Measurements from ENCODE around the gene SPOCK1.

The SPOCK1 gene

DNA sequence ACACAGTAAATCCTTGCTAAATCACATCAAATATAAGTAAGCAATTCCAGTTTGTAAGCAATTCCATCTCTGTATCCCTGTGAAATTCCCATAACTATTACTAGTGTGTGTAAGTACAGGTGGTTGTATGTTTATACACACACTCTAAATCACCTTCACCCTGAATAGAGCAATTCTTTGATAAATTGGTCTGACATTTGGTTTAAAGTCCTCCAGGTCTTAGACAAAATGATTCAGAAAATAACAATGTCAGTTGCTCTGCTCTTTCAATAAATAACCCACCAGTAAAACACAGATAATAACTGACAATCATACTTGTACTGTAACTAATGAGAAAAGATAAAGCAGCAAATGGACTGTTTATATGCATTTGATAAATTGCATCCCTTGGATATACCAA lies 226.3 kb downstream of the SPOCK1 start:
- no peak overlapping the region for H3K4me3 ChIP-seq (replicated peaks; ENCODE audit: insufficient read depth, low read length)
- H3K27me3 ChIP-seq (ENCODE audit: insufficient read depth, poor library complexity, severe bottlenecking): no peaks in the 10 kb centered on the region
- DNase-seq (ENCODE audit: low read depth in 1 of 2, low spot score in 1 of 2): no peak
- H3K27ac ChIP-seq (replicated peaks): no peak overlapping the region
- TF ChIP-seq, protein P1, sequence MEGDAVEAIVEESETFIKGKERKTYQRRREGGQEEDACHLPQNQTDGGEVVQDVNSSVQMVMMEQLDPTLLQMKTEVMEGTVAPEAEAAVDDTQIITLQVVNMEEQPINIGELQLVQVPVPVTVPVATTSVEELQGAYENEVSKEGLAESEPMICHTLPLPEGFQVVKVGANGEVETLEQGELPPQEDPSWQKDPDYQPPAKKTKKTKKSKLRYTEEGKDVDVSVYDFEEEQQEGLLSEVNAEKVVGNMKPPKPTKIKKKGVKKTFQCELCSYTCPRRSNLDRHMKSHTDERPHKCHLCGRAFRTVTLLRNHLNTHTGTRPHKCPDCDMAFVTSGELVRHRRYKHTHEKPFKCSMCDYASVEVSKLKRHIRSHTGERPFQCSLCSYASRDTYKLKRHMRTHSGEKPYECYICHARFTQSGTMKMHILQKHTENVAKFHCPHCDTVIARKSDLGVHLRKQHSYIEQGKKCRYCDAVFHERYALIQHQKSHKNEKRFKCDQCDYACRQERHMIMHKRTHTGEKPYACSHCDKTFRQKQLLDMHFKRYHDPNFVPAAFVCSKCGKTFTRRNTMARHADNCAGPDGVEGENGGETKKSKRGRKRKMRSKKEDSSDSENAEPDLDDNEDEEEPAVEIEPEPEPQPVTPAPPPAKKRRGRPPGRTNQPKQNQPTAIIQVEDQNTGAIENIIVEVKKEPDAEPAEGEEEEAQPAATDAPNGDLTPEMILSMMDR (IDR thresholded peaks at IDR 0.05; ENCODE audit: insufficient read depth, low read length): no peak
- TF ChIP-seq, protein P2, sequence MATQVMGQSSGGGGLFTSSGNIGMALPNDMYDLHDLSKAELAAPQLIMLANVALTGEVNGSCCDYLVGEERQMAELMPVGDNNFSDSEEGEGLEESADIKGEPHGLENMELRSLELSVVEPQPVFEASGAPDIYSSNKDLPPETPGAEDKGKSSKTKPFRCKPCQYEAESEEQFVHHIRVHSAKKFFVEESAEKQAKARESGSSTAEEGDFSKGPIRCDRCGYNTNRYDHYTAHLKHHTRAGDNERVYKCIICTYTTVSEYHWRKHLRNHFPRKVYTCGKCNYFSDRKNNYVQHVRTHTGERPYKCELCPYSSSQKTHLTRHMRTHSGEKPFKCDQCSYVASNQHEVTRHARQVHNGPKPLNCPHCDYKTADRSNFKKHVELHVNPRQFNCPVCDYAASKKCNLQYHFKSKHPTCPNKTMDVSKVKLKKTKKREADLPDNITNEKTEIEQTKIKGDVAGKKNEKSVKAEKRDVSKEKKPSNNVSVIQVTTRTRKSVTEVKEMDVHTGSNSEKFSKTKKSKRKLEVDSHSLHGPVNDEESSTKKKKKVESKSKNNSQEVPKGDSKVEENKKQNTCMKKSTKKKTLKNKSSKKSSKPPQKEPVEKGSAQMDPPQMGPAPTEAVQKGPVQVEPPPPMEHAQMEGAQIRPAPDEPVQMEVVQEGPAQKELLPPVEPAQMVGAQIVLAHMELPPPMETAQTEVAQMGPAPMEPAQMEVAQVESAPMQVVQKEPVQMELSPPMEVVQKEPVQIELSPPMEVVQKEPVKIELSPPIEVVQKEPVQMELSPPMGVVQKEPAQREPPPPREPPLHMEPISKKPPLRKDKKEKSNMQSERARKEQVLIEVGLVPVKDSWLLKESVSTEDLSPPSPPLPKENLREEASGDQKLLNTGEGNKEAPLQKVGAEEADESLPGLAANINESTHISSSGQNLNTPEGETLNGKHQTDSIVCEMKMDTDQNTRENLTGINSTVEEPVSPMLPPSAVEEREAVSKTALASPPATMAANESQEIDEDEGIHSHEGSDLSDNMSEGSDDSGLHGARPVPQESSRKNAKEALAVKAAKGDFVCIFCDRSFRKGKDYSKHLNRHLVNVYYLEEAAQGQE (IDR thresholded peaks at IDR 0.05; ENCODE audit: insufficient replicate concordance, low read depth): no peak
- TF ChIP-seq POLR2AphosphoS5 (IDR thresholded peaks at IDR 0.05; ENCODE audit: low read depth) (no peak), GABPA (IDR thresholded peaks at IDR 0.05; ENCODE audit: low read depth) (no peak), SPI1 (IDR thresholded peaks at IDR 0.05; ENCODE audit: borderline replicate concordance, low read depth) (no peak)

DNA sequence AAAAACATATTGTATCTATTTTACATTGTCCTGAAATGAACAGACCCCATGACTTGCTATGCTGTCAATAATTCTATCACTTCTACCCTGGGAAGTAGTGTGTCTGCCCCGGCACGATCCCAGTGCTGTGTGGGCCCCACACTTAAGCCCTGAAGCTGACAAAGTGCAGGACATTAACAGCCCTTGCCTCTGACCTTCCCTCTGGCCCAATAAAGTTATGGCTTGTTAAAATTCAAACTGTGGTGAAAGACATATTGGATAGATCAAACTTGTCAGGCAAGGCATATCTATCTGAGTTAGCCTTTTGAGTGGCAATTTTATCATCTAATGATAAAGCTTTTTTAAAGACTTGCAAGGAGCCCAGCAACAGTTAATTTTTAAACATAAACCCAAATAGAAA lies 229.2 kb downstream of the SPOCK1 start:
- H3K27ac ChIP-seq (replicated peaks): no peak overlapping the region
- H3K27me3 ChIP-seq (ENCODE audit: insufficient read depth, poor library complexity, severe bottlenecking): no peaks in the 10 kb centered on the region
- TF ChIP-seq POLR2AphosphoS5 (IDR thresholded peaks at IDR 0.05; ENCODE audit: low read depth) (no peak), GABPA (IDR thresholded peaks at IDR 0.05; ENCODE audit: low read depth) (no peak), SPI1 (IDR thresholded peaks at IDR 0.05; ENCODE audit: borderline replicate concordance, low read depth) (no peak)
- TF ChIP-seq, protein P2 (IDR thresholded peaks at IDR 0.05; ENCODE audit: insufficient replicate concordance, low read depth): no peak
- TF ChIP-seq, protein P1 (IDR thresholded peaks at IDR 0.05; ENCODE audit: insufficient read depth, low read length): no peak
- H3K4me3 ChIP-seq (replicated peaks; ENCODE audit: insufficient read depth, low read length): no peak overlapping the region
- no peak for DNase-seq (ENCODE audit: low read depth in 1 of 2, low spot score in 1 of 2)

DNA sequence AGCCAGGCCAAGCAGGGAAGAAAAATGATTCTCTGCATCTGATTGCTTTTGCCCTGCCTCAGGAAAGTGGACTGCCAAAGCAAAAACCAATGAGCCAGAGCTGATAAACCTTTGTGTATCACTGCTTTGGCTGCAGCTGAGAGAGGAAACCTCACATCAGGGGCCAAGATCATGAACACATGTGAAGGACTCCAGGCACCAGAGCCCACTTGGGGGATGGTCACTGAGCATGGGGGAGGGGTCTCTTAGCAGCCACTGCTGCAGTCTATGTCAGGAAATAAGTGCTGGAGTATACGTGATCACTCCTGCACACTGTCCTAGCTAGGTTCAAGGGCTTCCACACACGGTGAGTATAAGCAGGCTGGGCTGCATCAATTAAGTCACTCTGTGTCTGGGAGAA lies 229.9 kb downstream of the SPOCK1 start:
- no peak for TF ChIP-seq GABPA (IDR thresholded peaks at IDR 0.05; ENCODE audit: low read depth)
- H3K4me3 ChIP-seq (replicated peaks; ENCODE audit: insufficient read depth, low read length): no peak overlapping the region
- no peak overlapping the region for H3K27ac ChIP-seq (replicated peaks)
- no peaks in the 10 kb centered on the region for H3K27me3 ChIP-seq (ENCODE audit: insufficient read depth, poor library complexity, severe bottlenecking)
- no peak for DNase-seq (ENCODE audit: low read depth in 1 of 2, low spot score in 1 of 2)

DNA sequence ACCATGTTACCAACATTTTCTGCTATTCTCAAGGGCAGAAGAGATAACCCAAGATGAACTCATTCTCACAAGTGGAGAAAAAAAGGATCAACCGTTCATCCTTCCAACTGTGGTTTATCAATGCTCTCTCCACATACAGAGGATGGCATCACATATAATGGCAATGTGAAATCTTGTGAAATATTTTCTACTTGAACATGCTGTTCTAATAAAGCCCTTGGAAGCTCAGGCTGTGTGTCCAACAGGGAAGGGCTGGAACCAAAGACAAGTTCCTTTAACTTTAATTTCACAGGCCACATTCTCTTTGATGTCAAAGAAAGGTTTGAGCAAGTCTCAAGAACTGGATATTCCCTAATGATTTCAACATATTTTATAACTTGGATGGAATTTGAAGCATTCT lies 230.5 kb downstream of the SPOCK1 start:
- Histone ChIP-seq H3K27me3 (ENCODE audit: insufficient read depth, poor library complexity, severe bottlenecking) (no peaks in the 10 kb centered on the region), H3K27ac (replicated peaks) (no peak overlapping the region), H3K4me3 (replicated peaks; ENCODE audit: insufficient read depth, low read length) (no peak overlapping the region)
- DNase-seq (ENCODE audit: low read depth in 1 of 2, low spot score in 1 of 2): no peak
- TF ChIP-seq, protein P2 (IDR thresholded peaks at IDR 0.05; ENCODE audit: insufficient replicate concordance, low read depth): no peak
- TF ChIP-seq SPI1 (IDR thresholded peaks at IDR 0.05; ENCODE audit: borderline replicate concordance, low read depth) (no peak), GABPA (IDR thresholded peaks at IDR 0.05; ENCODE audit: low read depth) (no peak), POLR2AphosphoS5 (IDR thresholded peaks at IDR 0.05; ENCODE audit: low read depth) (no peak)
- TF ChIP-seq, protein P1 (IDR thresholded peaks at IDR 0.05; ENCODE audit: insufficient read depth, low read length): no peak

All from HL-60 (cell line).